Keratinocyte (primary cell): ENCODE measurements around the gene HIC2. TPM values are rescaled to one million over a fixed set of nuclear protein-coding genes. Genes with fewer than 3 reads are reported as not detected.
"Not testable (repeated sequence)": the region's sequence is repeated elsewhere in the genome, so short reads cannot be mapped to it uniquely, and the experiment has no call there.

Experiments
- DNase-seq: peaks from one replicate; pipeline ENCODE4 v3.0.0-alpha.2; 2011; ENCODE audit warnings: low read depth, missing footprints, low spot score
- FAIRE-seq: peaks from 2 replicates; lab custom pipeline; 2011; peaks lifted over from hg19 to GRCh38; lab: Jason Lieb, UNC
- H2AFZ ChIP-seq: 2 replicates; pipeline ENCODE4 v1.6.0; 2012; ENCODE audit warnings: low read length, control low read depth, inconsistent platforms; ENCODE audit not compliant: control insufficient read depth
- H3K27ac ChIP-seq: 2 replicates; pipeline ENCODE4 v1.5.1; 2011; ENCODE audit warnings: low read length; ENCODE audit not compliant: control insufficient read depth, insufficient read depth
- H3K27me3 ChIP-seq: 3 replicates; pipeline ENCODE4 v1.6.0; 2011; ENCODE audit warnings: low read length; ENCODE audit not compliant: control insufficient read depth, insufficient read depth; ENCODE audit errors: extremely low read depth
- H3K36me3 ChIP-seq, 2 experiments: 2 replicates in 1 of 2; 3 replicates in 1 of 2; pipeline ENCODE4 v1.5.1; 2011; ENCODE audit warnings: low read length in 2 of 2, mild to moderate bottlenecking in 1 of 2; ENCODE audit not compliant: control insufficient read depth in 2 of 2, insufficient read depth in 2 of 2; ENCODE audit errors: extremely low read depth in 1 of 2
- H3K4me1 ChIP-seq: 3 replicates; pipeline ENCODE4 v1.5.1; 2011; ENCODE audit warnings: low read length; ENCODE audit not compliant: control insufficient read depth, insufficient read depth; ENCODE audit errors: extremely low read depth
- H3K4me2 ChIP-seq: 3 replicates; pipeline ENCODE4 v1.6.0; 2011; ENCODE audit warnings: low read depth, low read length; ENCODE audit not compliant: control insufficient read depth, insufficient read depth; ENCODE audit errors: extremely low read depth
- H3K4me3 ChIP-seq, 3 experiments: fragments of 200-600 bp in 1 of 3; sonication (generic) in 1 of 3; 2 replicates in 2 of 3; 3 replicates in 1 of 3; pipeline ENCODE4 v1.5.1; 2011 to 2016; ENCODE audit warnings: low read length in 3 of 3, mild to moderate bottlenecking in 3 of 3, control low read depth in 2 of 3, inconsistent platforms in 1 of 3, low read depth in 1 of 3, mixed read lengths in 1 of 3, mixed run types in 1 of 3, moderate library complexity in 1 of 3; ENCODE audit not compliant: control insufficient read depth in 2 of 3, insufficient read depth in 2 of 3; ENCODE audit errors: extremely low read depth in 1 of 3
- H3K79me2 ChIP-seq: 2 replicates; pipeline ENCODE4 v1.6.0; 2012; ENCODE audit warnings: low read length; ENCODE audit not compliant: control insufficient read depth, insufficient read depth
- H3K9ac ChIP-seq: 3 replicates; pipeline ENCODE4 v1.6.0; 2011; ENCODE audit warnings: low read length; ENCODE audit not compliant: control insufficient read depth, insufficient read depth; ENCODE audit errors: extremely low read depth
- H3K9me1 ChIP-seq: 3 replicates; pipeline ENCODE4 v1.6.0; 2011; ENCODE audit warnings: low read length; ENCODE audit not compliant: control insufficient read depth, insufficient read depth; ENCODE audit errors: extremely low read depth
- H3K9me3 ChIP-seq: 2 replicates; pipeline ENCODE4 v1.5.1; 2012; ENCODE audit warnings: low read depth, low read length; ENCODE audit not compliant: control insufficient read depth
- H4K20me1 ChIP-seq: 3 replicates; pipeline ENCODE4 v1.6.0; 2011; ENCODE audit warnings: low read length; ENCODE audit not compliant: control insufficient read depth, insufficient read depth; ENCODE audit errors: extremely low read depth
- dilution Hi-C: fragments of 300-500 bp; cut with MboI; formaldehyde crosslinking; loops from one replicate; pipeline ENCODE4 v1.7.0; 2020; ENCODE audit warnings: low sequenced_read_pairs; ENCODE audit not compliant: extremely low pct_ligation_motif_present
- polyA plus RNA-seq, 5 experiments: library from polyadenylated mRNA; depleted of rRNA in 3 of 5; stranded (reverse) in 3 of 5; stranded (forward) in 1 of 5; unstranded in 1 of 5; fragments of >200 nt; gene quantifications; 1 replicate in 1 of 5; 2 replicates in 3 of 5; 3 replicates in 1 of 5; pipeline versions ENCODE4 v1.2.1 to v1.2.3, GENCODE V29; 2011 to 2012; ENCODE audit warnings: missing spikeins in 2 of 5, low read depth in 1 of 5, low replicate concordance in 1 of 5
- small RNA-seq, 3 experiments: library from RNA; depleted of rRNA; stranded (forward); fragments of <200 nt; gene quantifications; one replicate each; pipeline ENCODE3, GENCODE V24; 2012; ENCODE audit warnings: low read depth in 3 of 3, low replicate concordance in 1 of 3; ENCODE audit not compliant: insufficient read length in 3 of 3

HIC2 gene
- polyA plus RNA-seq, 1 donor (not counting 4 experiments of a cell fraction or from before 2014, with no cell fraction given), result 1.2 TPM

- FAIRE-seq, H3K9me3 ChIP-seq, H3K4me1 ChIP-seq, H2AFZ ChIP-seq, H3K27me3 ChIP-seq, H3K9ac ChIP-seq, H3K36me3 ChIP-seq, H3K79me2 ChIP-seq, DNase-seq, H3K4me3 ChIP-seq, dilution Hi-C loops, H3K9me1 ChIP-seq, H3K27ac ChIP-seq, H3K4me2 ChIP-seq, H4K20me1 ChIP-seq: not testable (repeated sequence)
Observed at GRCh38 chr22:21498489-21498888, 81.3 kb downstream of the HIC2 start.

- H3K4me3 ChIP-seq, H3K4me2 ChIP-seq, H3K27me3 ChIP-seq, DNase-seq, H3K9ac ChIP-seq, H3K9me3 ChIP-seq, H2AFZ ChIP-seq, H3K4me1 ChIP-seq, H3K79me2 ChIP-seq, FAIRE-seq, H4K20me1 ChIP-seq, H3K27ac ChIP-seq, H3K9me1 ChIP-seq, H3K36me3 ChIP-seq, dilution Hi-C loops: not testable (repeated sequence)
Observed at GRCh38 chr22:21499623-21500506, 82.7 kb downstream of the HIC2 start.

Small RNA genes within 50 kb of the gene (small RNA-seq; reads per million reads assigned to genes)
- gene RF00492 (0 reads per million in 3 experiments), gene RN7SKP63 (0 reads per million in 3 experiments)

Other genes with a start within 250 kb of the HIC2 start
- not detected in 3 replicates for gene RIMBP3B, start 33.6 kb upstream of the HIC2 start, polyA plus RNA-seq
- 0.27 to 0.68 TPM (median 0.31 TPM) in 3 replicates for gene TMEM191C, start 50.0 kb downstream of the HIC2 start, polyA plus RNA-seq
- gene RIMBP3C, start 134.1 kb downstream of the HIC2 start, polyA plus RNA-seq, result 0.01 TPM in 1 of 3 replicates, not detected in the others
- 43.7 to 92.1 TPM (median 80.8 TPM) in 3 replicates for gene UBE2L3, start 150.3 kb downstream of the HIC2 start, polyA plus RNA-seq
- 18.2 to 31.8 TPM (median 22.3 TPM) in 3 replicates for gene YDJC, start 212.7 kb downstream of the HIC2 start, polyA plus RNA-seq
- 0.03 TPM in 3 replicates for gene CCDC116, start 215.4 kb downstream of the HIC2 start, polyA plus RNA-seq
- gene SDF2L1, start 224.9 kb downstream of the HIC2 start, polyA plus RNA-seq, result 23.2 to 33.1 TPM (median 25.6 TPM) in 3 replicates
- 24.6 to 31.4 TPM (median 30.2 TPM) in 3 replicates for gene PPIL2, start 248.6 kb downstream of the HIC2 start, polyA plus RNA-seq